Fibroblast of lung (primary cell): ENCODE measurements around the gene XK.

Experiments
- EZH2 ChIP-seq: IDR thresholded peaks from 2 replicates; pipeline ENCODE4 v1.5.1; 2012; ENCODE audit warnings: low read length, control low read depth, mild to moderate bottlenecking; ENCODE audit errors: missing control alignments
- TF ChIP-seq, protein P1 (sequence below), 2 donors: IDR thresholded peaks in 1 of 2; conservative IDR thresholded peaks in 1 of 2; 1 replicate in 1 of 2; 2 replicates in 1 of 2; pipeline ENCODE4 v1.5.1; 2011 to 2012; ENCODE audit warnings: low read length in 2 of 2, control low read depth in 1 of 2, inconsistent platforms in 1 of 2, low read depth in 1 of 2, mild to moderate bottlenecking in 1 of 2

DNA sequence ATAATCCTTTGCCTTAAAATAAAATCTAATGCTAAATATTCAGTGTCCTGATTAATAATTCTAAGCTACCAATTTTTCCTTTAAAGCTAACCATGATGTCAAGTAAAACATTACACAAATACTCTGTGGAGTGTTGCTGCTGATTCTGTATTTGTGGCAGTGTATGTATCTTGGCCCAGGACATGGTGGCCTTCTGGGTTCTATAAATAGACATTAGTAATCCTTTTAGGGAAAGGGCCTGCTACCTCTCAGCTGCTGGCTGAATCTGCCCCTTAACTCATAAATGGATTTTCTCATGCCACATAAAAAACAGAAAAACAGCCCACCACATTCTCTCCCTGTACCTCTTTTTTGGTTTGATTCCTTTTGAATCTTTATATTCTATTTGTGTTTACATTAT is 1.2 kb upstream of the XK start:
- TF ChIP-seq, protein P1, sequence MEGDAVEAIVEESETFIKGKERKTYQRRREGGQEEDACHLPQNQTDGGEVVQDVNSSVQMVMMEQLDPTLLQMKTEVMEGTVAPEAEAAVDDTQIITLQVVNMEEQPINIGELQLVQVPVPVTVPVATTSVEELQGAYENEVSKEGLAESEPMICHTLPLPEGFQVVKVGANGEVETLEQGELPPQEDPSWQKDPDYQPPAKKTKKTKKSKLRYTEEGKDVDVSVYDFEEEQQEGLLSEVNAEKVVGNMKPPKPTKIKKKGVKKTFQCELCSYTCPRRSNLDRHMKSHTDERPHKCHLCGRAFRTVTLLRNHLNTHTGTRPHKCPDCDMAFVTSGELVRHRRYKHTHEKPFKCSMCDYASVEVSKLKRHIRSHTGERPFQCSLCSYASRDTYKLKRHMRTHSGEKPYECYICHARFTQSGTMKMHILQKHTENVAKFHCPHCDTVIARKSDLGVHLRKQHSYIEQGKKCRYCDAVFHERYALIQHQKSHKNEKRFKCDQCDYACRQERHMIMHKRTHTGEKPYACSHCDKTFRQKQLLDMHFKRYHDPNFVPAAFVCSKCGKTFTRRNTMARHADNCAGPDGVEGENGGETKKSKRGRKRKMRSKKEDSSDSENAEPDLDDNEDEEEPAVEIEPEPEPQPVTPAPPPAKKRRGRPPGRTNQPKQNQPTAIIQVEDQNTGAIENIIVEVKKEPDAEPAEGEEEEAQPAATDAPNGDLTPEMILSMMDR (conservative IDR thresholded peaks at IDR 0.05 in 1 of 2, IDR thresholded peaks at IDR 0.05 in 1 of 2; ENCODE audit: low read depth in 1 of 2, low read length in 2 of 2): no peak
- no peak for TF ChIP-seq EZH2
